ENCODE measurements around the gene DFFA. TPM values are rescaled to one million over a fixed set of nuclear protein-coding genes. Genes with fewer than 3 reads are reported as not detected.

The DFFA gene
- total and polyA plus RNA-seq, 9 of the 15 experiments (the other 6 are each of a cell fraction or from before 2014, with no cell fraction given), result 39.6 to 74.8 (median 59.2) TPM

DNA sequence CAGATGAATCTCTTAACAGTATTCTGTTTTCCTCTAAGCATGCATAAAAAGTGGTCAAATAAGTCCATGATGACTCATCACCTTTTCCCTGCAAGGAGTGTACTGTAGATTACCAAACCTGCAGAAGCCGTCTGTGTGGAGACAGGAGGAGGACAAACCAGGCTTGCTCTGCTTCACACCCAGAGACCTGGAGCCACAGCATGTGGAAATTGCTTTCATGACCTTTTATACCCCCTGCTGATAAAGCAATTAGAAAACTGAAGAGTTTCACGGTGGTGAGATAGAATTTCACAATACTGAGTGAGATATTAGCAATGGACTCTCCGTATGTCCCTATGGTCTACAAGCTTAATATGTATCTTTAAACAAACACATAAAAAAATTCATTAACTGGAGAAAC, 13.1 kb downstream of the DFFA start (continued):
- TF ChIP-seq HDAC2 (IDR thresholded peaks at IDR 0.05) (peak; percentile 61; the same call in 1 of the 2 replicates), CHCHD3 (CRISPR knock-in tag; IDR thresholded peaks at IDR 0.05) (0 out of 2 replicates have a peak, but pooled peaks have one; percentile 30), AFF1 (IDR thresholded peaks at IDR 0.05; ENCODE audit: low read depth in 1 of 2, partially characterized antibody in 2 of 2) (no peak), TAF1 (IDR thresholded peaks at IDR 0.05; ENCODE audit: control insufficient read depth, extremely low read depth, insufficient read depth, low read length, severe bottlenecking) (no peak), SRSF3 (IDR thresholded peaks at IDR 0.05; ENCODE audit: insufficient read depth, low read length) (no peak), NFATC3 (IDR thresholded peaks at IDR 0.05) (no peak; the same call in 1 of the 2 replicates), MTA2 (IDR thresholded peaks at IDR 0.05; ENCODE audit: low read depth) (peak; percentile 34; the same call in 1 of the 2 replicates), EHMT2 (IDR thresholded peaks at IDR 0.05) (peak; percentile 16; the same call in 1 of the 2 replicates), NCOR1 (IDR thresholded peaks at IDR 0.05) (peak; percentile 71), ZBTB2 (IDR thresholded peaks at IDR 0.05) (peak; percentile 51; the same call in 1 of the 2 replicates), NFE2L1 (tag; IDR thresholded peaks at IDR 0.05; ENCODE audit: borderline replicate concordance, low read depth) (peak; percentile 94), ZBTB40 (IDR thresholded peaks at IDR 0.05) (peak; percentile 16; the same call in 1 of the 2 replicates), ZBTB40 (CRISPR knock-in tag; IDR thresholded peaks at IDR 0.05) (no peak)

Measured in K562 (cell line).